Astrocyte of the cerebellum (primary cell): ENCODE data around the gene ZBP1.

ENCODE experiments used
- DNase-seq: peaks from one replicate; pipeline ENCODE4 v3.0.0-alpha.2; 2011; ENCODE audit warnings: low read depth
- H3K4me3 ChIP-seq: 2 replicates; pipeline ENCODE4 v1.5.1; 2011; ENCODE audit warnings: mild to moderate bottlenecking, low read depth, low read length, moderate library complexity
- CTCF ChIP-seq: IDR thresholded peaks from 2 replicates; pipeline ENCODE4 v1.5.1; 2012; ENCODE audit warnings: low read length, low read depth, moderate library complexity, mild to moderate bottlenecking; ENCODE audit errors: missing control alignments
- in situ Hi-C: cut with HindIII; loops from 2 replicates; pipeline ENCODE4 v1.10.0; 2017; ENCODE audit warnings: low sequenced_read_pairs

Gene ZBP1

GRCh38 chr20:57661746-57662455 lies 41.7 kb upstream of the ZBP1 start:
- TF ChIP-seq CTCF, result no peak
- DNase-seq, result no peak
- H3K4me3 ChIP-seq, result no peak overlapping the region
- in situ Hi-C loops, result no loop called here

GRCh38 chr20:57660922-57661745 lies 40.9 kb upstream of the ZBP1 start:
- TF ChIP-seq CTCF, result no peak
- no peak for DNase-seq
- in situ Hi-C loops, result no loop called here
- H3K4me3 ChIP-seq, result no peak overlapping the region

DNA sequence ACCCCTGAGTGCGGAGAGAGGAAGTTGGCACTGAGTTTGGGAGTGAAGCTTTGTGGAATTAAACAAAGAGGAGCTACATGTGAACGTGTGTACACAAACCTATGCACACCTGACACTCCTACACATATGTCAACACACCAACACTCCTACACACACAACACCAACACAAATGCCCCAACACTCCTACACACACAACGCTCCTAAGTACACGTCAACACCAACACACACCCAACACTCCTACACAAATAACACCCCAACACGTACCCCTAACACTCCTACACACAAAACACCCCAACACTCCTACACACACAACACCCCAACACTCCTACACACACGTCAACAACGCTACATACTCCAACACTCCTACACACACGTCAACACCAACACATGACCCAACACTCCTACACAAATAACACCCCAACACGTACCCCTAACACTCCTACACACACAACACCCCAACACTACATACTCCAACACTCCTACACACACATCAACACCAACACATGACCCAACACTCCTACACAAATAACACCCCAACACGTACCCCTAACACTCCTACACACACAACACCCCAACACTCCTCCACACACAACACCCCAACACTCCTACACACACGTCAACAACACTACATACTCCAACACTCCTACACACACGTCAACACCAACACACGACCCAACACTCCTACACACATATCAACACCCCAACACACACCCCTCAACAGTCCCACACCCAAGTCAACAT lies 40.1 kb upstream of the ZBP1 start:
- in situ Hi-C loops, result no loop called here
- TF ChIP-seq CTCF, result no peak

GRCh38 chr20:57659517-57660180 lies 39.4 kb upstream of the ZBP1 start:
- in situ Hi-C loops, result no loop called here
- no peak for DNase-seq
- TF ChIP-seq CTCF, result no peak
- H3K4me3 ChIP-seq, result no peak overlapping the region

More for the DNA sequence above, 40.1 kb upstream of the ZBP1 start:
- DNase-seq, result no peak
- no peak overlapping the region for H3K4me3 ChIP-seq

GRCh38 chr20:57658833-57659516 lies 38.7 kb upstream of the ZBP1 start:
- TF ChIP-seq CTCF, result no peak
- no peak overlapping the region for H3K4me3 ChIP-seq
- DNase-seq, result no peak
- in situ Hi-C loops, result no loop called here
